ENCODE measurements around the gene KCNQ5. TPM values are rescaled to one million over a fixed set of nuclear protein-coding genes. Genes with fewer than 3 reads are reported as not detected.

The KCNQ5 gene
- total RNA-seq, 4 donors from 2014 or later, result 0.21 to 1.1 (median 0.59) TPM; not detected in 1

DNA sequence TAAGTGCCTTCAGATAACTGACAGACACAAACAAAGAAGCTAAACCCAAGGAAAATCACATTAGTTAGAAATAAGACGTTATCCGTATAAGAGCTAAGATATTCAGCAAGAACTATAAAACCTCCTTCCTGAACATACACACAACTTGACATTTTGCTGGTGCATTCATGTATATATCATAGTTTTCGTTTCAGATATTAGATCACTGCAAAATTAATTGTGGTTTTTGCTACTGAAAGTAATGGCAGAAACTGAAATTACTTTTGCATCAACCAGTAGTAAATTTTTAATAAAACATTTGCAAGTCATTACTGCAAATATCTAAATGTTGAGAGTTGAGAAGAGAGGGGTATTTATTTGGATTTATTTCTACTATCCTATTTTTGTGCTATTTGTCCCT is 26.1 kb upstream of the KCNQ5 start:
- Histone ChIP-seq H3K4me3 (no peak overlapping the region), H3K27ac (no peak overlapping the region), H3K9me3 (no peaks in the 10 kb centered on the region), H3K4me1 (no peaks in the 10 kb centered on the region), H3K36me3 (no peaks in the 10 kb centered on the region), H3K27me3 (no peaks in the 10 kb centered on the region)
- TF ChIP-seq POLR2A (IDR thresholded peaks at IDR 0.05) (no peak), EP300 (IDR thresholded peaks at IDR 0.05) (no peak)
- TF ChIP-seq, protein P1, sequence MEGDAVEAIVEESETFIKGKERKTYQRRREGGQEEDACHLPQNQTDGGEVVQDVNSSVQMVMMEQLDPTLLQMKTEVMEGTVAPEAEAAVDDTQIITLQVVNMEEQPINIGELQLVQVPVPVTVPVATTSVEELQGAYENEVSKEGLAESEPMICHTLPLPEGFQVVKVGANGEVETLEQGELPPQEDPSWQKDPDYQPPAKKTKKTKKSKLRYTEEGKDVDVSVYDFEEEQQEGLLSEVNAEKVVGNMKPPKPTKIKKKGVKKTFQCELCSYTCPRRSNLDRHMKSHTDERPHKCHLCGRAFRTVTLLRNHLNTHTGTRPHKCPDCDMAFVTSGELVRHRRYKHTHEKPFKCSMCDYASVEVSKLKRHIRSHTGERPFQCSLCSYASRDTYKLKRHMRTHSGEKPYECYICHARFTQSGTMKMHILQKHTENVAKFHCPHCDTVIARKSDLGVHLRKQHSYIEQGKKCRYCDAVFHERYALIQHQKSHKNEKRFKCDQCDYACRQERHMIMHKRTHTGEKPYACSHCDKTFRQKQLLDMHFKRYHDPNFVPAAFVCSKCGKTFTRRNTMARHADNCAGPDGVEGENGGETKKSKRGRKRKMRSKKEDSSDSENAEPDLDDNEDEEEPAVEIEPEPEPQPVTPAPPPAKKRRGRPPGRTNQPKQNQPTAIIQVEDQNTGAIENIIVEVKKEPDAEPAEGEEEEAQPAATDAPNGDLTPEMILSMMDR (IDR thresholded peaks at IDR 0.05), result no peak
- DNase-seq (ENCODE audit: low spot score in 2 of 2), result no peak
- 86% methylated on average over 3 of the region's 3 CpGs for WGBS, 2 donors

DNA sequence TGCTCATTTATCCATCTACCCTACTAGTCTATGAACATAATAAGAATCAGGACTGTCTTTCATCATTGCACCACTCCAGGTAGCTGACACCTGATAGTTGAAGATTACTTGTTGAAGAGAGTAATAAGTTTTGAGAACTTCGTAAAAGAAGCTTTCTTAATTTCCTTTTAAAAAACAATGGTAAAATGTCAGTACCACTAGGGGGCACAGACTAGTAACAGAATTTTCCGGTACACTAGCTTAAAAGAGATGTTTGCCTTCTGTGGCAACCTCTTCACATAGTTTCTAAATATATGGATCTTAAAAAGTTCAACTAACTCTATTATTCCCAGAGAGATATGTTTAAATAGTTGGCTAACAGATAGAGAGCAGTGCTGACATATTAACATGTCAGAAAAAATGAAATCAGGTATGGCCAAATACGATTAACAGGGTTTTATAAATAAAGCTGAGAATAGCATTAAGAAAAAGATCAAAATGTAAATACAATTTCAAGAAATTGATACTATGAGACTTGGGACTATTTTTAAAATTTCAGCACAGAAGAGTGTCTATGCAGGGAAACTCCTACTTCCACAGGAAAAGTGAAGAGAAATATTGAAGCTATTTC is 5.4 kb upstream of the KCNQ5 start:
- Histone ChIP-seq H3K27ac (no peak overlapping the region), H3K4me3 (no peak overlapping the region), H3K36me3 (no peaks in the 10 kb centered on the region), H3K4me1 (peaks cover 0 to 20% (median 6%) of the 10 kb centered on the region in 4 donors), H3K27me3 (no peaks in the 10 kb centered on the region), H3K9me3 (no peaks in the 10 kb centered on the region)
- DNase-seq (ENCODE audit: low spot score in 2 of 2), result no peak
- TF ChIP-seq, protein P1 (IDR thresholded peaks at IDR 0.05), result peak; percentile 21 to 51 (median 48)
- no peak for TF ChIP-seq POLR2A (IDR thresholded peaks at IDR 0.05)
- TF ChIP-seq EP300 (IDR thresholded peaks at IDR 0.05), result no peak
- 39 to 42% methylated on average over 3 of the region's 3 CpGs for WGBS, 2 donors

DNA sequence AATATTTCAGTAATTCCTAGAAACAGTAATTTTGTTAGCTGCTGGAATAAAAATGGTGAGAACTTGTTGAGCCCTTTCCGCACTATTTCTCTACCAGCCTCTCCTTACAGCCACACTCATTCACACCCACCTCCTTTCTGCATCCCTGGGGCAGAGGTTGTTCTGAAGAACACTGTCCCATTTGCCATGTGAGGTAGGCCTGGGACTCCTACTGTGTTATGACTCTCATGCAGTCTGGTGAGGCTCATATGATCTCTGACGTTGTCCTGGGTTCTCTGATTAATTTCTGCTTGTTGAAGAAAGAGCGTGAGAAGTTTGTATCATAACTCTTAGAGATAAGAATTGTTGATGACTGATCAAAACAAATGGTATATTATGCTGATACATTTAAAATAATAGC is 4.1 kb upstream of the KCNQ5 start:
- no peaks in the 10 kb centered on the region for H3K9me3 ChIP-seq
- TF ChIP-seq EP300 (IDR thresholded peaks at IDR 0.05) (no peak), POLR2A (IDR thresholded peaks at IDR 0.05) (no peak)
- TF ChIP-seq, protein P1 (IDR thresholded peaks at IDR 0.05), result no peak
- no peak overlapping the region for H3K4me3 ChIP-seq
- DNase-seq (ENCODE audit: low spot score in 2 of 2), result no peak
- 95 to 97% methylated on average over 3 of the region's 3 CpGs for WGBS, 2 donors
- peaks cover 0 to 32% (median 13%) of the 10 kb centered on the region in 4 donors for H3K4me1 ChIP-seq
- no peak overlapping the region for H3K27ac ChIP-seq
- no peaks in the 10 kb centered on the region for H3K36me3 ChIP-seq
- peaks cover 0 to 6% of the 10 kb centered on the region in 2 donors for H3K27me3 ChIP-seq

DNA sequence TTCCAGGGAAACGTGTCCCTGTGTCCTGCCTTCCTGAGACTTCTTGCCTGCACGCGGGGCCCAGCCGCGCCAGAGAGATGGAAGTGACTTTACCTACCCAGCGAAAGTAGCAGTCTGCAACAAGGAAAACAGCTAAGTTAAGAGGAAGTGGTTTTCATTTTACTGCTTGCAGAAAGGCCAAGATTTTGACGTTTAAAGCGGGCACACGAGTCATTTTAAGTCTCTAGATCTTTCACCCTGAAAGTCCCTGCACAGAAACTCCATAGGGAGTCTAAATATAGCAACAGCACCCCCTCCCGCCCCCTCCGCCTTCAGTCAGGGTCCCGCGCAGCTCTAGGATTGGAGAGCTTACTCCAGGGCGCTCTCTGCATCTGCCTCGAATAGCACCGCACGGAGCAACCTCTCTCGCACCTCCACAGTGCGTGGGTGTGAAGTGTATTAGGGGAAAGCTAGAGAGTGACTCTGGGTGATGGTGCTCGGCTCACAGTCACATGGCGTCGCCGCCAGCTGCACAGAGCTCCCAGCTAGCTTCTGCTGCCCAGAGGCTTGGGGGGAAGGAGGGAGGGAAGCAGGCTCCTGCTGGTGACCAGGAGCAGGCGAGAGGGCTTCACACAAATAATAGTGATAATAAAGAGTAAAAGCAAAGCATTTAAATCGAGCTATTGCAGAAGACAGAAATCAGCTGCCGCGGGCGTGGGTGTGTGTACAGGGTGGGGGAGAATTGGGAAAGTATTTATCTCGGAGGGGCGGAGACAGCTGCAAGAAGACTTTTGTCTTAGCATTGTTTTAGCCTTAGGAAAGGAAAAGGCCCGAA is 1.8 kb upstream of the KCNQ5 start:
- Histone ChIP-seq H3K27me3 (peaks cover 0 to 24% of the 10 kb centered on the region in 2 donors), H3K9me3 (no peaks in the 10 kb centered on the region), H3K27ac (no peak overlapping the region), H3K4me1 (peaks cover 0 to 41% (median 21%) of the 10 kb centered on the region in 4 donors), H3K36me3 (no peaks in the 10 kb centered on the region), H3K4me3 (peak overlapping the region; percentile 0 to 54 (median 46))
- WGBS, 2 donors, result 10 to 14% methylated on average over 31 of the region's 31 CpGs
- TF ChIP-seq, protein P1 (IDR thresholded peaks at IDR 0.05), result no peak
- TF ChIP-seq POLR2A (IDR thresholded peaks at IDR 0.05) (no peak), EP300 (IDR thresholded peaks at IDR 0.05) (no peak)
- DNase-seq (ENCODE audit: low spot score in 2 of 2), result no peak

DNA sequence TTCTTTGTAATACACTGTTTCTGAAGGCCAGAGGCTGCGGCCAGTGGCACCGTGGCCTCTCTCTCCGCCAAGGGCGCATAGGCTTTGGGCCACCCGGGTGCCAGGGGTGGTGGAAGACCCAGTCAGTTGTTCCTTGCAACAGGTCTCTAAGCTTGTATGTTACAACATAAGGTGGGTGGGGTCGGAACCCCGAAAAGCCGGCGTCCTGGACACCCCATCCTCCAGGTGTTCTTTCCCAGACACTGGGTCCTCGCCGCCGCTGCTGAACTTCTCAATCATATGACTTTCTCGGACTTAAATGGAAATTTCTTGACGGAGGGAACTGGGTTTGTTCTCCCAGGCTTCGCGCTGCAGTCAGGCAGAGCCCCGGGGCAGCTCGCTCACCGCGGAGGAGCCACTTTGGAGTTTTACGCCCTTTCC is 983 bp upstream of the KCNQ5 start:
- 12 to 15% methylated on average over 15 to 21 of the region's 21 CpGs for WGBS, 2 donors
- Histone ChIP-seq H3K4me3 (peak overlapping the region; percentile 37 to 54 (median 46)), H3K9me3 (no peaks in the 10 kb centered on the region), H3K36me3 (no peaks in the 10 kb centered on the region), H3K4me1 (peaks cover 0 to 41% (median 21%) of the 10 kb centered on the region in 4 donors), H3K27me3 (peaks cover 0 to 32% of the 10 kb centered on the region in 2 donors), H3K27ac (no peak overlapping the region)
- DNase-seq (ENCODE audit: low spot score in 2 of 2), result no peak
- TF ChIP-seq EP300 (IDR thresholded peaks at IDR 0.05), result no peak
- TF ChIP-seq POLR2A (IDR thresholded peaks at IDR 0.05), result no peak
- TF ChIP-seq, protein P1 (IDR thresholded peaks at IDR 0.05), result no peak
